ENCODE results near the gene BTBD7.

The BTBD7 gene

GRCh38 chr14:93311082-93311481 is 21.8 kb downstream of the BTBD7 start:
- no peak for TF ChIP-seq POLR2AphosphoS5 (IDR thresholded peaks at IDR 0.05; ENCODE audit: low read depth, low read length)
- no peak for TF ChIP-seq FOXP2 (optimal IDR thresholded peaks at IDR 0.05; ENCODE audit: borderline replicate concordance, extremely low read depth, extremely low read length, insufficient read depth)
- TF ChIP-seq SIN3A (IDR thresholded peaks at IDR 0.05; ENCODE audit: borderline replicate concordance, insufficient read depth, low read length) = no peak
- no peak for TF ChIP-seq TAF1 (IDR thresholded peaks at IDR 0.05; ENCODE audit: borderline replicate concordance, insufficient read depth, low read length)
- no peak for TF ChIP-seq REST (IDR thresholded peaks at IDR 0.05; ENCODE audit: insufficient read depth in 1 of 2, low read depth in 2 of 2, low read length in 2 of 2)

- no peak for TF ChIP-seq REST (IDR thresholded peaks at IDR 0.05; ENCODE audit: insufficient read depth in 1 of 2, low read depth in 2 of 2, low read length in 2 of 2)
- TF ChIP-seq TAF1 (IDR thresholded peaks at IDR 0.05; ENCODE audit: borderline replicate concordance, insufficient read depth, low read length) = no peak
- TF ChIP-seq POLR2AphosphoS5 (IDR thresholded peaks at IDR 0.05; ENCODE audit: low read depth, low read length) = no peak
- no peak for TF ChIP-seq SIN3A (IDR thresholded peaks at IDR 0.05; ENCODE audit: borderline replicate concordance, insufficient read depth, low read length)
- no peak for TF ChIP-seq FOXP2 (optimal IDR thresholded peaks at IDR 0.05; ENCODE audit: borderline replicate concordance, extremely low read depth, extremely low read length, insufficient read depth)
These were observed 23.3 kb downstream of the BTBD7 start for GRCh38 chr14:93309427-93309966.

- TF ChIP-seq REST (IDR thresholded peaks at IDR 0.05; ENCODE audit: insufficient read depth in 1 of 2, low read depth in 2 of 2, low read length in 2 of 2) (no peak), SIN3A (IDR thresholded peaks at IDR 0.05; ENCODE audit: borderline replicate concordance, insufficient read depth, low read length) (no peak), TAF1 (IDR thresholded peaks at IDR 0.05; ENCODE audit: borderline replicate concordance, insufficient read depth, low read length) (no peak), POLR2AphosphoS5 (IDR thresholded peaks at IDR 0.05; ENCODE audit: low read depth, low read length) (no peak), FOXP2 (optimal IDR thresholded peaks at IDR 0.05; ENCODE audit: borderline replicate concordance, extremely low read depth, extremely low read length, insufficient read depth) (no peak)
These were observed 24.0 kb downstream of the BTBD7 start for GRCh38 chr14:93308686-93309345.

GRCh38 chr14:93306812-93307211 is 26.0 kb downstream of the BTBD7 start:
- TF ChIP-seq FOXP2 (optimal IDR thresholded peaks at IDR 0.05; ENCODE audit: borderline replicate concordance, extremely low read depth, extremely low read length, insufficient read depth) (no peak), TAF1 (IDR thresholded peaks at IDR 0.05; ENCODE audit: borderline replicate concordance, insufficient read depth, low read length) (no peak), POLR2AphosphoS5 (IDR thresholded peaks at IDR 0.05; ENCODE audit: low read depth, low read length) (no peak), SIN3A (IDR thresholded peaks at IDR 0.05; ENCODE audit: borderline replicate concordance, insufficient read depth, low read length) (no peak), REST (IDR thresholded peaks at IDR 0.05; ENCODE audit: insufficient read depth in 1 of 2, low read depth in 2 of 2, low read length in 2 of 2) (no peak)
